Duodenal mucosa (tissue), 2 donors: ENCODE results near the gene KIAA0232.
A peak's percentile ranks its signal among the peaks of the same experiment; 100 is the strongest.

Source experiments
- H3K27ac ChIP-seq: one replicate; pipeline ENCODE4 v1.7.0; 2013; ENCODE audit warnings: low read depth, low read length
- H3K27me3 ChIP-seq, 2 donors: one replicate each; pipeline ENCODE4 v1.7.0; 2013; ENCODE audit warnings: low read length in 2 of 2, control low read depth in 1 of 2; ENCODE audit not compliant: insufficient read depth in 2 of 2, control insufficient read depth in 1 of 2
- H3K36me3 ChIP-seq, 2 donors: one replicate each; pipeline ENCODE4 v1.7.0; 2013; ENCODE audit warnings: low read length in 2 of 2, control low read depth in 1 of 2; ENCODE audit not compliant: insufficient read depth in 2 of 2, control insufficient read depth in 1 of 2
- H3K4me1 ChIP-seq, 2 donors: one replicate each; pipeline ENCODE4 v1.7.0; 2013; ENCODE audit warnings: low read length in 2 of 2, control low read depth in 1 of 2; ENCODE audit not compliant: insufficient read depth in 2 of 2, control insufficient read depth in 1 of 2
- H3K4me3 ChIP-seq, 2 donors: one replicate each; pipeline ENCODE4 v1.7.0; 2013; ENCODE audit warnings: low read length in 2 of 2, low read depth in 1 of 2
- H3K9ac ChIP-seq, 2 donors: one replicate each; pipeline ENCODE4 v1.7.0; 2013; ENCODE audit warnings: low read length in 2 of 2, low read depth in 1 of 2
- H3K9me3 ChIP-seq, 2 donors: one replicate each; pipeline ENCODE4 v1.7.0; 2013; ENCODE audit warnings: low read length in 2 of 2, control low read depth in 1 of 2; ENCODE audit not compliant: control insufficient read depth in 1 of 2

The KIAA0232 gene

GRCh38 chr4:6925357-6925836 is 142.9 kb downstream of the KIAA0232 start:
- Histone ChIP-seq H3K4me1 (peaks cover 51 to 54% of the 10 kb centered on the region in 2 donors), H3K36me3 (peaks cover 13 to 28% of the 10 kb centered on the region in 2 donors), H3K4me3 (no peak overlapping the region), H3K27ac (no peak overlapping the region), H3K27me3 (no peaks in the 10 kb centered on the region), H3K9me3 (no peaks in the 10 kb centered on the region), H3K9ac (no peak overlapping the region)

- Histone ChIP-seq H3K9ac (no peak overlapping the region), H3K27ac (no peak overlapping the region), H3K9me3 (no peaks in the 10 kb centered on the region), H3K36me3 (peaks cover 13 to 28% of the 10 kb centered on the region in 2 donors), H3K27me3 (no peaks in the 10 kb centered on the region), H3K4me1 (peaks cover 51 to 55% of the 10 kb centered on the region in 2 donors), H3K4me3 (no peak overlapping the region)
Measured at GRCh38 chr4:6926081-6926480, 143.6 kb downstream of the KIAA0232 start.

- H3K27me3 ChIP-seq = no peaks in the 10 kb centered on the region
- peaks cover 51 to 55% of the 10 kb centered on the region in 2 donors for H3K4me1 ChIP-seq
- H3K9me3 ChIP-seq = no peaks in the 10 kb centered on the region
- H3K27ac ChIP-seq = peak overlapping the region; percentile 53
- H3K9ac ChIP-seq = peak overlapping the region; percentile 11 to 12
- H3K36me3 ChIP-seq = peaks cover 19 to 28% of the 10 kb centered on the region in 2 donors
- no peak overlapping the region for H3K4me3 ChIP-seq
Measured at GRCh38 chr4:6926681-6927478, 144.4 kb downstream of the KIAA0232 start.

- H3K9me3 ChIP-seq = no peaks in the 10 kb centered on the region
- no peak overlapping the region for H3K27ac ChIP-seq
- H3K9ac ChIP-seq = peak overlapping the region in 1 of 2 donors; percentile 25
- H3K4me3 ChIP-seq = no peak overlapping the region
- peaks cover 51 to 55% of the 10 kb centered on the region in 2 donors for H3K4me1 ChIP-seq
- H3K36me3 ChIP-seq = peaks cover 19 to 27% of the 10 kb centered on the region in 2 donors
- H3K27me3 ChIP-seq = no peaks in the 10 kb centered on the region
Measured at GRCh38 chr4:6928081-6928480, 145.6 kb downstream of the KIAA0232 start.

- Histone ChIP-seq H3K4me3 (peak overlapping the region; percentile 40 to 56), H3K9me3 (no peaks in the 10 kb centered on the region), H3K4me1 (peaks cover 51 to 63% of the 10 kb centered on the region in 2 donors), H3K9ac (peak overlapping the region; percentile 9 to 15), H3K36me3 (peaks cover 11 to 14% of the 10 kb centered on the region in 2 donors), H3K27me3 (no peaks in the 10 kb centered on the region), H3K27ac (peak overlapping the region; percentile 23)
Measured at GRCh38 chr4:6929339-6929811, 146.8 kb downstream of the KIAA0232 start.

GRCh38 chr4:6929812-6930464 is 147.4 kb downstream of the KIAA0232 start:
- H3K36me3 ChIP-seq = peaks cover 7 to 8% of the 10 kb centered on the region in 2 donors

GRCh38 chr4:6932475-6932874 is 149.9 kb downstream of the KIAA0232 start:
- Histone ChIP-seq H3K27me3 (no peaks in the 10 kb centered on the region), H3K9me3 (no peaks in the 10 kb centered on the region), H3K9ac (no peak overlapping the region), H3K27ac (no peak overlapping the region), H3K36me3 (peaks cover 0 to 7% of the 10 kb centered on the region in 2 donors), H3K4me3 (no peak overlapping the region), H3K4me1 (peaks cover 34 to 50% of the 10 kb centered on the region in 2 donors)

More at GRCh38 chr4:6929812-6930464, 147.4 kb downstream of the KIAA0232 start:
- Histone ChIP-seq H3K9ac (peak overlapping the region; percentile 9 to 15), H3K4me1 (peaks cover 55 to 62% of the 10 kb centered on the region in 2 donors), H3K27me3 (no peaks in the 10 kb centered on the region), H3K4me3 (peak overlapping the region; percentile 40 to 56), H3K27ac (peak overlapping the region; percentile 23), H3K9me3 (no peaks in the 10 kb centered on the region)

GRCh38 chr4:6932918-6933317 is 150.4 kb downstream of the KIAA0232 start:
- Histone ChIP-seq H3K27me3 (no peaks in the 10 kb centered on the region), H3K4me1 (peaks cover 30 to 50% of the 10 kb centered on the region in 2 donors), H3K9me3 (no peaks in the 10 kb centered on the region), H3K36me3 (peaks cover 0 to 7% of the 10 kb centered on the region in 2 donors), H3K9ac (no peak overlapping the region), H3K4me3 (no peak overlapping the region), H3K27ac (no peak overlapping the region)
